H1 (cell line): Measurements from ENCODE around the gene LDHAL6A. TPM values are rescaled to one million over a fixed set of nuclear protein-coding genes. Genes with fewer than 3 reads are reported as not detected.

Experiments used
- CTCF ChIA-PET: fragments of 300-600 bp; sonication (Branson Sonifier 250); formaldehyde crosslinking; loops from one replicate; lab custom pipeline; 2021; ENCODE audit not compliant: partially characterized antibody; lab: Charles Lee
- POLR2A ChIA-PET: fragments of 300-600 bp; sonication (Branson Sonifier 250); formaldehyde crosslinking; loops from one replicate; lab custom pipeline; 2021; ENCODE audit warnings: inconsistent platforms; ENCODE audit not compliant: partially characterized antibody; lab: Charles Lee
- DNase-seq, 2 experiments: peaks; one replicate each; pipeline versions ENCODE4 v3.0.0 to v3.0.0-alpha.2; 2010 to 2022; ENCODE audit warnings: low spot score in 2 of 2, low read depth in 1 of 2, mixed read lengths in 1 of 2
- FAIRE-seq: peaks from 2 replicates; lab custom pipeline; 2011; peaks lifted over from hg19 to GRCh38; lab: Jason Lieb, UNC
- H2AFZ ChIP-seq: 2 replicates; pipeline ENCODE4 v1.8.1; 2012; ENCODE audit warnings: low read length, inconsistent platforms
- H2AK5ac ChIP-seq: 2 replicates; pipeline ENCODE4 v1.6.1; 2013; ENCODE audit warnings: low read depth, low read length
- H2BK120ac ChIP-seq: replicated peaks from 2 replicates; pipeline ENCODE3; 2013; ENCODE audit warnings: low read depth, low read length, inconsistent platforms
- H2BK12ac ChIP-seq: 2 replicates; pipeline ENCODE4 v1.6.1; 2013; ENCODE audit warnings: low read depth, low read length
- H2BK15ac ChIP-seq: 2 replicates; pipeline ENCODE4 v1.6.1; 2013; ENCODE audit warnings: low read length
- H2BK20ac ChIP-seq: 2 replicates; pipeline ENCODE4 v1.6.1; 2013; ENCODE audit warnings: low read length
- H2BK5ac ChIP-seq: 2 replicates; pipeline ENCODE4 v1.6.1; 2013; ENCODE audit warnings: low read depth, low read length
- H3K14ac ChIP-seq: 2 replicates; pipeline ENCODE4 v1.6.1; 2013; ENCODE audit warnings: inconsistent platforms; ENCODE audit not compliant: insufficient read length
- H3K18ac ChIP-seq: 2 replicates; pipeline ENCODE4 v1.6.1; 2013; ENCODE audit warnings: low read length; ENCODE audit errors: extremely low read depth
- H3K23ac ChIP-seq: 2 replicates; pipeline ENCODE4 v1.6.1; 2013; ENCODE audit warnings: inconsistent platforms; ENCODE audit not compliant: insufficient read length
- H3K23me2 ChIP-seq: 2 replicates; pipeline ENCODE4 v1.6.1; 2013; ENCODE audit warnings: low read depth, low read length
- H3K27ac ChIP-seq: 2 replicates; pipeline ENCODE4 v1.6.1; 2011; ENCODE audit warnings: low read depth, low read length, inconsistent platforms
- H3K27me3 ChIP-seq, 4 experiments: replicated peaks in 1 of 4; 1 replicate in 1 of 4; 2 replicates in 3 of 4; pipeline versions ENCODE4 v1.6.1 to v1.8.1; 2011 to 2013; ENCODE audit warnings: low read length in 3 of 4, mild to moderate bottlenecking in 3 of 4, inconsistent platforms in 2 of 4, mixed read lengths in 2 of 4, moderate library complexity in 1 of 4; ENCODE audit not compliant: control insufficient read depth in 3 of 4, insufficient read depth in 3 of 4; ENCODE audit errors: extremely low read depth in 1 of 4
- H3K36me3 ChIP-seq, 4 experiments: 2 replicates each; pipeline versions ENCODE4 v1.6.1 to v1.8.1; 2011 to 2013; ENCODE audit warnings: mild to moderate bottlenecking in 4 of 4, low read length in 3 of 4, moderate library complexity in 2 of 4, control low read depth in 1 of 4, inconsistent platforms in 1 of 4; ENCODE audit not compliant: insufficient read depth in 4 of 4, control insufficient read depth in 2 of 4
- H3K4ac ChIP-seq: replicated peaks from 2 replicates; pipeline ENCODE3; 2013; ENCODE audit warnings: low read length, low read depth, mixed read lengths, inconsistent platforms; ENCODE audit not compliant: insufficient read length
- H3K4me1 ChIP-seq, 4 experiments: replicated peaks in 1 of 4; 1 replicate in 1 of 4; 2 replicates in 3 of 4; pipeline versions ENCODE4 v1.6.1 to v1.8.1; 2011 to 2013; ENCODE audit warnings: low read length in 3 of 4, inconsistent platforms in 2 of 4, mixed read lengths in 1 of 4; ENCODE audit not compliant: insufficient read depth in 4 of 4, control insufficient read depth in 3 of 4
- H3K4me2 ChIP-seq, 2 experiments: 2 replicates each; pipeline versions ENCODE4 v1.6.1 to v1.8.1; 2011 to 2013; ENCODE audit warnings: low read depth in 2 of 2, low read length in 2 of 2, control low read depth in 1 of 2, inconsistent platforms in 1 of 2, mild to moderate bottlenecking in 1 of 2; ENCODE audit not compliant: insufficient read depth in 1 of 2
- H3K4me3 ChIP-seq, 4 experiments: fragments of 200-600, 300-600 bp in 1 of 4; sonication (generic), shearing (Covaris generic), sonication (Bioruptor Twin) in 1 of 4; 2 replicates each; pipeline versions ENCODE4 v1.5.1 to v1.8.1; 2011 to 2016; ENCODE audit warnings: low read length in 4 of 4, low read depth in 3 of 4, control low read depth in 2 of 4, inconsistent platforms in 2 of 4, mild to moderate bottlenecking in 2 of 4, mixed read lengths in 1 of 4, moderate library complexity in 1 of 4; ENCODE audit not compliant: insufficient read depth in 2 of 4; ENCODE audit errors: extremely low read depth in 1 of 4
- H3K56ac ChIP-seq: replicated peaks from 2 replicates; pipeline ENCODE3; 2013; ENCODE audit warnings: low read depth, mild to moderate bottlenecking, mixed read lengths, low read length, inconsistent platforms; ENCODE audit not compliant: insufficient read length
- H3K79me1 ChIP-seq: 2 replicates; pipeline ENCODE4 v1.6.1; 2013; ENCODE audit warnings: low read depth, low read length, control low read depth
- H3K79me2 ChIP-seq, 2 experiments: 2 replicates each; pipeline versions ENCODE4 v1.6.1 to v1.8.1; 2012 to 2013; ENCODE audit warnings: low read length in 2 of 2, mild to moderate bottlenecking in 2 of 2, inconsistent platforms in 1 of 2; ENCODE audit not compliant: insufficient read depth in 2 of 2, control insufficient read depth in 1 of 2
- H3K9ac ChIP-seq, 4 experiments: replicated peaks in 1 of 4; 1 replicate in 1 of 4; 2 replicates in 3 of 4; pipeline versions ENCODE4 v1.6.1 to v1.8.1; 2011 to 2013; ENCODE audit warnings: low read depth in 3 of 4, low read length in 3 of 4, control low read depth in 2 of 4, mild to moderate bottlenecking in 2 of 4, moderate library complexity in 2 of 4, inconsistent platforms in 1 of 4; ENCODE audit errors: extremely low read depth in 1 of 4
- H3K9me3 ChIP-seq, 2 experiments: 2 replicates each; pipeline versions ENCODE4 v1.6.1 to v1.8.1; 2012 to 2013; ENCODE audit warnings: mild to moderate bottlenecking in 2 of 2, moderate library complexity in 2 of 2, control low read depth in 1 of 2, inconsistent platforms in 1 of 2, low read depth in 1 of 2, low read length in 1 of 2, mixed read lengths in 1 of 2; ENCODE audit not compliant: insufficient read depth in 2 of 2
- H4K20me1 ChIP-seq, 2 experiments: replicated peaks in 1 of 2; 2 replicates each; pipeline versions ENCODE3 to v1.8.1; 2011 to 2013; ENCODE audit warnings: inconsistent platforms in 2 of 2, low read length in 2 of 2, mild to moderate bottlenecking in 1 of 2; ENCODE audit not compliant: insufficient read depth in 2 of 2, control insufficient read depth in 1 of 2
- H4K5ac ChIP-seq: 2 replicates; pipeline ENCODE4 v1.6.1; 2013; ENCODE audit warnings: low read length, low read depth, mixed read lengths, inconsistent platforms; ENCODE audit not compliant: insufficient read length
- H4K8ac ChIP-seq: 2 replicates; pipeline ENCODE4 v1.8.0; 2013; ENCODE audit warnings: mild to moderate bottlenecking, moderate library complexity, low read length, inconsistent platforms; ENCODE audit not compliant: insufficient read depth; ENCODE audit errors: extremely low read depth
- H4K91ac ChIP-seq: replicated peaks from 2 replicates; pipeline ENCODE3; 2013; ENCODE audit warnings: low read length, mixed read lengths, inconsistent platforms; ENCODE audit not compliant: insufficient read length
- BRCA1 ChIP-seq: IDR thresholded peaks from 2 replicates; pipeline ENCODE4 v1.6.1; 2012; ENCODE audit warnings: low read depth, low read length, improper control_type of control experiment
- CHD2 ChIP-seq: IDR thresholded peaks from 2 replicates; pipeline ENCODE4 v1.6.1; 2012; ENCODE audit warnings: low read length, improper control_type of control experiment
- POLR2AphosphoS5 ChIP-seq: IDR thresholded peaks from 2 replicates; pipeline ENCODE4 v1.6.1; 2011; ENCODE audit warnings: low read depth, low read length
- WGBS, 2 experiments: shearing (Covaris generic) in 1 of 2; methylation state at CpG; one replicate each; pipeline versions ENCODE4 v1.1.6 to v1.1.7; 2013 to 2015; ENCODE audit warnings: low lambda C conversion rate in 2 of 2, mixed read lengths in 2 of 2, inconsistent platforms in 1 of 2, low coverage in 1 of 2, missing lambda C conversion rate in 1 of 2; ENCODE audit not compliant: insufficient replicate concordance in 2 of 2, insufficient coverage in 1 of 2, insufficient read length in 1 of 2; ENCODE audit errors: extremely low coverage in 1 of 2, missing lambda C conversion rate in 1 of 2; 5-methylcytosine and 5-hydroxymethylcytosine counted together
- polyA plus RNA-seq, 7 experiments: library from polyadenylated mRNA; depleted of rRNA in 3 of 7; stranded (reverse) in 5 of 7; unstranded in 2 of 7; fragments of >200 nt in 5 of 7; fragments of 200-250 nt in 2 of 7; gene quantifications; 1 replicate in 5 of 7; 2 replicates in 1 of 7; 4 replicates in 1 of 7; pipeline versions ENCODE4 v1.2.1 to v1.2.3, GENCODE V29; 2011 to 2013; ENCODE audit warnings: missing spikeins in 2 of 7, mixed read lengths in 2 of 7
- total RNA-seq: library from RNA; stranded (reverse); fragmentation: NEBNext Ultra II Directional; extraction: Animal tissue kit (Norgen Biotek cat#: 25700); gene quantifications from 2 replicates; pipeline ENCODE4 v1.2.1, GENCODE V29; 2021

Gene LDHAL6A
- total and polyA plus RNA-seq, 2 of the 8 experiments (the other 6 are each of a cell fraction or from before 2014, with no cell fraction given): not detected

DNA sequence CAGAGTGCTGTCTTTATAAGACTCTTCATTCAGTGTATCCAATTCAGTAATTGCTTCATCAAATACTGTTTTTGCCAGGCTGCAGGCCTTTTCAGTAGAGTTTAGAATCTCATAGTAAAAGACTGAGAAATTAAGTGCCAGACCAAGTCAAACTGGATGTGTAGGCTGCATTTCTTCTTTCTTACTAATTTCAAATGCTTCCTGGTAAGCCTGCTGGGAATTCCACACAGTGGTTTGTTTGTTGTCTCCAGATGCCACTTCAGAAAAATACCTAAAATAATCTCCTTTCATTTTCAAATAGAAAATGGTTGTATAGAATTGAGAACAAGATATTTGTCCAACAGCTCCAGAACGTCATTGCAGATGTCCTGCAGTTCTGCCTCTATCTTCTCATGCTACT, 34.7 kb downstream of the LDHAL6A start:
- H4K8ac ChIP-seq: no peak overlapping the region
- H3K9ac ChIP-seq: no peak overlapping the region
- H3K23me2 ChIP-seq: no peaks in the 10 kb centered on the region
- CTCF ChIA-PET: no interaction called here
- H3K56ac ChIP-seq: no peak overlapping the region
- H4K20me1 ChIP-seq: no peaks in the 10 kb centered on the region
- no peak overlapping the region for H2BK20ac ChIP-seq
- no peak for DNase-seq
- H2BK12ac ChIP-seq: no peak overlapping the region
- no peak for FAIRE-seq
- no peak overlapping the region for H3K4me3 ChIP-seq
- H3K27me3 ChIP-seq: no peaks in the 10 kb centered on the region
- H4K91ac ChIP-seq: no peak overlapping the region
- H2BK120ac ChIP-seq: no peak overlapping the region
- H3K36me3 ChIP-seq: peaks cover 0 to 27% (median 7%) of the 10 kb centered on the region in 4 experiments; a peak in 4 of 8 replicates
- H3K4ac ChIP-seq: no peak overlapping the region
- POLR2A ChIA-PET: interaction anchor here (1.5 kb wide), 1 partner anchor 96 kb away, joined by 4 read pairs; the partner anchor contains the start of gene LDHA
- no peak overlapping the region for H2AFZ ChIP-seq
- no peak overlapping the region for H3K27ac ChIP-seq
- H3K4me1 ChIP-seq: no peaks in the 10 kb centered on the region
- no peak overlapping the region for H3K14ac ChIP-seq
- no peaks in the 10 kb centered on the region for H3K9me3 ChIP-seq
- H3K4me2 ChIP-seq: no peak overlapping the region
- H4K5ac ChIP-seq: no peak overlapping the region
- TF ChIP-seq CHD2 (no peak), BRCA1 (no peak), POLR2AphosphoS5 (no peak)
- no peak overlapping the region for H2BK15ac ChIP-seq
- H3K23ac ChIP-seq: no peak overlapping the region
- 95% methylated on average over 1 of the region's 1 CpG; no CpG with 5 or more reads in 1 of the 2 experiments for WGBS, 2 experiments
- H3K79me2 ChIP-seq: no peaks in the 10 kb centered on the region
- H3K79me1 ChIP-seq: no peaks in the 10 kb centered on the region; the same call in 1 of the 2 replicates
- no peak overlapping the region for H2BK5ac ChIP-seq
- no peak overlapping the region for H3K18ac ChIP-seq
- H2AK5ac ChIP-seq: no peak overlapping the region
